ENCODE measurements around the gene HP1BP3. TPM values are rescaled to one million over a fixed set of nuclear protein-coding genes. Genes with fewer than 3 reads are reported as not detected.

The HP1BP3 gene
- total RNA-seq, 1 donor from 2014 or later = 164 TPM

DNA sequence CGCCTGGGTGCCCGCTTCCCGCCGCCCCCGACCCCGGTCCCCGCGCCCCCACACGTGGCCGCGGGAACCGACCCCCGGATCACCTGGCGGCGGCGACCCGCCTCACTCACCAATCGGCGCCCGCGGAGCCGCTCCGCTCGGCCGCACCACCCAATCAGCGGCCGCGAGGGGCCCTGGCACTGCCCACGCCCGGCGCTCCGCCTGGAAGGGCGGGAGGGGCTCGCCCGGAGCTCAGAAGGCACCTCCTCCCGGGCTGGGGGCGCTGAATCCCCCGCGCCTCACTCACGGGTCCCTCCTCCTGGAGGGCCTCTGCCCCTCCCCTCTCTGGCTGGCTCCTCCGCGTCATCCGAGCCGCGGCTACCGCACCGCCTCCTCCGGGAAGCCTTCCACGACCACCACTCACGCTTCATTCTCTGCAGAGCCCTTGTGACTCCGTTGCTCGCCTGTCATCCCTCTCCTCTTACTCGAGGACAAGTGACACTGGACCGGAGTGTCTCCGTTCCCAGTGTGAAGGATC is 55.0 kb downstream of the HP1BP3 start:
- Mint-ChIP-seq H3K4me3 (ENCODE audit: unreplicated experiment) (peak overlapping the region; percentile 87), H3K36me3 (ENCODE audit: low read depth, unreplicated experiment) (no peaks in the 10 kb centered on the region), H3K27ac (ENCODE audit: unreplicated experiment) (no peak overlapping the region), H3K9me3 (ENCODE audit: unreplicated experiment) (no peaks in the 10 kb centered on the region), H3K4me1 (ENCODE audit: unreplicated experiment) (peaks cover 2% of the 10 kb centered on the region), H3K27me3 (ENCODE audit: unreplicated experiment) (peaks cover 20% of the 10 kb centered on the region)
- DNase-seq (ENCODE audit: low spot score) = peak; percentile 63
- no peak for TF ChIP-seq CTCF (IDR thresholded peaks at IDR 0.05; ENCODE audit: unreplicated experiment)

DNA sequence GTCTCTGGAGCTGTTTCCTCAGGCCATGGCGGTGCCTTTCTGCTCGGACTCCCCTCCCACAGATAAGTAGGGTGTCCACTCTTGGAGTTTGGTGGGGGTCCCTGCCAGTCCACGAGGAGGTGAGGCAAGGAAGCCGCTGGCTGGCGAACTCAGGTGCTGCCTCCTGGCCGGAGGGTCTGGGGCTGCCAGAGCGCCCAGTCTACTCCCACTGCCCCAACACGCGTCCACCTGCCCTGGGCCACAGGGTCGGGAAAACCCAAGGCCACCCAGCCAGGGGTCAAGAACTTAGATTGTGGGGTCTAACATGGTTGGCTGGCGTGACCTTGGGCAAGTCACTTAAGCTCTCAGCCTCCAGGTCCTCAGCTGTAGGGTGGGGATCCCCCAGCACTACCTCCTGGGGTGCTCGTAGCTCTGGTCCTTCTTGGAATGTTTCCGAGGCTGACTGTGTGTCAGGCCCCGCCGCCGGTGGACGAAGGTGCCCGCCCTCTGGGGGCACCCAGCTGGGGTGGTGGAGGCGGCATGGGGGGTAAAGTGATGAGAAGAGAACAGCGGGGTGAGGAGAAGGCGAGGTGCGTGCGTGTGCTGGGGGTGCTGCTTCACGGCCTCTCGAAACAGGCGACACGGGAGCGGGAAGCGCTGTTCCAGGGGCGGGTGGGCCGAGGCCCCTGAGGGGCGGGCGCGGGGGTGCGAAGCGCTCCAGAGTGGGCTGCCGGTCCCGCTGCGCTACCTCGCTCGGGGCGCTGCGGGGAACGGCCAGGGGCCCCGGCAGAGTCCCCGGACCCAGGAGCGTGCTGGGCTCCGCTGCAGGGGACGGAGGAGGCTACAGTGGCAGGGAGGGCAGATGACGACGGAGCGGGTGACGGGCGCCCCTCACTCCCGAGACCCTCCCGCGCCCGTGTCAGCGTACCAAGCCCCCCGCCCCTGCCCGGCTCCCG is 55.8 kb downstream of the HP1BP3 start:
- Mint-ChIP-seq H3K36me3 (ENCODE audit: low read depth, unreplicated experiment) (no peaks in the 10 kb centered on the region), H3K4me1 (ENCODE audit: unreplicated experiment) (peaks cover 2% of the 10 kb centered on the region), H3K27me3 (ENCODE audit: unreplicated experiment) (peaks cover 19% of the 10 kb centered on the region), H3K9me3 (ENCODE audit: unreplicated experiment) (no peaks in the 10 kb centered on the region), H3K27ac (ENCODE audit: unreplicated experiment) (no peak overlapping the region), H3K4me3 (ENCODE audit: unreplicated experiment) (no peak overlapping the region)
- DNase-seq (ENCODE audit: low spot score) = no peak
- TF ChIP-seq CTCF (IDR thresholded peaks at IDR 0.05; ENCODE audit: unreplicated experiment) = no peak

- H3K4me3 Mint-ChIP-seq (ENCODE audit: unreplicated experiment) = no peak overlapping the region
- DNase-seq (ENCODE audit: low spot score) = no peak
- peaks cover 19% of the 10 kb centered on the region for H3K27me3 Mint-ChIP-seq (ENCODE audit: unreplicated experiment)
- no peaks in the 10 kb centered on the region for H3K36me3 Mint-ChIP-seq (ENCODE audit: low read depth, unreplicated experiment)
- TF ChIP-seq CTCF (IDR thresholded peaks at IDR 0.05; ENCODE audit: unreplicated experiment) = no peak
- no peaks in the 10 kb centered on the region for H3K9me3 Mint-ChIP-seq (ENCODE audit: unreplicated experiment)
- H3K27ac Mint-ChIP-seq (ENCODE audit: unreplicated experiment) = no peak overlapping the region
- peaks cover 2% of the 10 kb centered on the region for H3K4me1 Mint-ChIP-seq (ENCODE audit: unreplicated experiment)
Observed at GRCh38 chr1:20730690-20731056, 56.4 kb downstream of the HP1BP3 start.

- no peak for DNase-seq (ENCODE audit: low spot score)
- Mint-ChIP-seq H3K27me3 (ENCODE audit: unreplicated experiment) (peaks cover 22% of the 10 kb centered on the region), H3K36me3 (ENCODE audit: low read depth, unreplicated experiment) (no peaks in the 10 kb centered on the region), H3K4me1 (ENCODE audit: unreplicated experiment) (peaks cover 2% of the 10 kb centered on the region), H3K9me3 (ENCODE audit: unreplicated experiment) (no peaks in the 10 kb centered on the region), H3K4me3 (ENCODE audit: unreplicated experiment) (peak overlapping the region; percentile 23), H3K27ac (ENCODE audit: unreplicated experiment) (no peak overlapping the region)
- TF ChIP-seq CTCF (IDR thresholded peaks at IDR 0.05; ENCODE audit: unreplicated experiment) = no peak
Observed at GRCh38 chr1:20729990-20730689, 57.0 kb downstream of the HP1BP3 start.
